GM18505 (cell line): ENCODE measurements around the gene TAS2R7.
"Not testable (repeated sequence)": the region's sequence is repeated elsewhere in the genome, so short reads cannot be mapped to it uniquely, and the experiment has no call there.

Experiments
- ATAC-seq: cut with Tn5 transposase; IDR thresholded peaks from one replicate; pipeline ENCODE4 v1.9.1; 2021; ENCODE audit not compliant: unreplicated experiment
- POLR2A ChIP-seq: IDR thresholded peaks from 4 replicates; pipeline ENCODE4 v1.6.1; 2011; ENCODE audit warnings: borderline replicate concordance; ENCODE audit not compliant: insufficient read depth, insufficient read length; ENCODE audit errors: extremely low read depth

The TAS2R7 gene

DNA sequence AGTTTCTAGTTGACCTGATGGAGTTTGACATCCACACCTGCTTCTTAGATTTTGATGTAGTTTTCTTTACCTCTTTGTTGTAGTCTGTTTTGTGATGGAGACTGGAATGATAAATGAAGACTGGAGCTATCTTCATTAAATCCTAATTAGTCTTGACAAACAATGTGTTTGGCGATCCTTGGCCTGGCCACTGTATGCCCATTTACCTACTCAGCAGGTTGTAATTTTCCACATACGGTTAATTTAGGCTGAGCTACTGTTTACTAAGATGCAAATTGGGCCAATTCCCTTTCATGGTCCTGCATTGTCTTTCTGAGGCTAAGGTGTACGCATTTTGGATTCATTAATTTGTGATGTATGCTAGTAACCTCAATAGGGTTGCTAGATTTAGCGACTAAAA is at the start of gene TAS2R7:
Gene TAS2R7, minus strand, starts transcription at position 41 of the 400 bp plus-strand sequence. CDS start 57 bp downstream, outside the sequence.
- TF ChIP-seq POLR2A = no peak
- no peak for ATAC-seq

- no peak for ATAC-seq
- TF ChIP-seq POLR2A = no peak
Measured at GRCh38 chr12:10851243-10851858, 48.9 kb upstream of the TAS2R7 start.

DNA sequence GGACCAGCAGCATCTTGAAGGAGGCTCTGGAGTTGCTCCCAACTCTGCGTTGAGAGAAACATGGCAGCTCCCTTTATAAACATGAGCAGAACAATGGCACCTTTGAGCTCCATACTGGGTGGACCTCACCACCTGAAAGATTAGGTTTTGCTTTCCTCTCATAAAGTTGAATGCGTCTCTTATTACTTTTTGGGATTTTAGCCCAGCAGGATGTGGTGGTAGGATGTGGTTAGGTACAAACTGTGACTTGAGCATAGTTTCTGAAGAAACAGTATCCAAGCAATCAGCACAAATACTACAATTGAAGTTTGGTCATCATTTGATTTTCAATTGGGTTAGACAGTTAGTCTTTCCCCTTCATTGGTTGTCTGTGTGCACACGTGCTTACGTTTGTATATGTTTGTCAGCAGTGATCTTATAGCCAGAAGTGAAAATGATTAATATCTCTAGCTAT is 47.0 kb upstream of the TAS2R7 start, which contains the start of gene PRR4:
Gene PRR4, minus strand, starts transcription at position 51 of the 454 bp plus-strand sequence. Its CDS starts 38 bp downstream, at position 13.
- no peak for TF ChIP-seq POLR2A

GRCh38 chr12:10847744-10848143 is 45.3 kb upstream of the TAS2R7 start:
- ATAC-seq = no peak
- no peak for TF ChIP-seq POLR2A

More for the DNA sequence above, 47.0 kb upstream of the TAS2R7 start, which contains the start of gene PRR4:
- ATAC-seq = no peak

DNA sequence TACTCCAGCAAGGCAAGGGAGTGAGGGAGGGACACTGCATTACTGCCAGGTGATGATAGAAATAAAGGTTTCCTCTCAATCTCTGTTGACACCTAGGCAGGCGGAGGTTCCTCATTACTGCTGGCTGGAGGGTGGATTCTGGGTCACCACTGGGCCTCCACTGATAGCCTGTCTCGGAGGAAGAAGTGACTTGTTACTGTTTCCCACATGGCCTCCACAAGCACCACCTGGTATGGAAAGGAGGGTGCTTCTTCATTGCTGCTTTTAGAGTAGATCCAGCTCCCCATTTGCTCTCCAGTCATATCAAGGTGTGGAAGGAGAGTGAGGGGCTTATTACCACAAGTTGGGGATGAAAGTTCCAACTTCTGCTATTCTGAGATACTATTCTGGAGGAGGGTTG is 40.4 kb upstream of the TAS2R7 start:
- ATAC-seq = no peak

GRCh38 chr12:10838461-10838860 is 36.0 kb upstream of the TAS2R7 start:
- ATAC-seq = no peak
- no peak for TF ChIP-seq POLR2A

More for the DNA sequence above, 40.4 kb upstream of the TAS2R7 start:
- no peak for TF ChIP-seq POLR2A

DNA sequence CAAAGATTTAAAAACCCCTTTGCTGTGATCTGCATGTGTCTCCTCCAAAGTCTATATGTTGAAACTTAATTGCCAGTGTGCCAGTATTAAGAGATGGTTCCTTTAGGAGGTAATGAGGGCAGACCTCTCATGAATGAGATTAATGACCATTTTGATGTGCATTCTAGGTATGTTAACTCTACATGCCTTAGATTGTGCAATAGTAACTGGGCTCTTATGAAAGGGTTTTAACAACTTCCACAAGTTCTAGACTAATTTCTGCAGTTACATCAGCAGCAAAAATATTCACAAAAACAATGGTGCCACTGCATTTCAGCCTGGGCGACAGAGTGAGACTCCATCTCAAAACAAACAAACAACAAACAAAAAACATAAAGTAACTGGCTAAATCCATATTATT is 27.6 kb upstream of the TAS2R7 start:
- no peak for TF ChIP-seq POLR2A
- no peak for ATAC-seq

DNA sequence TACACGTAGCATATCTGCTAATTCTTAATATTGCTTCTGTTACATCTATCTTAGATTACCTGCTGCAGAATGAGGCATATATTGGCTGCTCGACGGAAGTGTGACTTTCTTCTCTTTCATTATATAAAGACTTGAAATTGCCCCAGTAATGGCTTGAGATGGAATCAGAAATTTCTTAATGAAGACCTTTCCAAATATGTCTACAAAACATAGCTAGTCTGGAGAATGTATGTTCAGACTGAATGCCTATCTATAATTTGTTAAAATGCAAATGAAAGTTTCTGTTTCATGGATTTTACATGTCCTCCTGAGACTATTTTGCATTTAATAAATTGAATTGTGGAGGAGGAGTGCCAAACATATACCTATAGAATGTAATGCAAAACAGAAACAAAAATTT is 23.8 kb upstream of the TAS2R7 start, which contains the start of gene TAS2R10:
Gene TAS2R10, minus strand, starts transcription at position 101 of the 400 bp plus-strand sequence. Its CDS starts 89 bp downstream, at position 12.
- no peak for ATAC-seq
- TF ChIP-seq POLR2A = no peak

GRCh38 chr12:10824957-10825356 is 22.5 kb upstream of the TAS2R7 start:
- TF ChIP-seq POLR2A = no peak
- no peak for ATAC-seq

DNA sequence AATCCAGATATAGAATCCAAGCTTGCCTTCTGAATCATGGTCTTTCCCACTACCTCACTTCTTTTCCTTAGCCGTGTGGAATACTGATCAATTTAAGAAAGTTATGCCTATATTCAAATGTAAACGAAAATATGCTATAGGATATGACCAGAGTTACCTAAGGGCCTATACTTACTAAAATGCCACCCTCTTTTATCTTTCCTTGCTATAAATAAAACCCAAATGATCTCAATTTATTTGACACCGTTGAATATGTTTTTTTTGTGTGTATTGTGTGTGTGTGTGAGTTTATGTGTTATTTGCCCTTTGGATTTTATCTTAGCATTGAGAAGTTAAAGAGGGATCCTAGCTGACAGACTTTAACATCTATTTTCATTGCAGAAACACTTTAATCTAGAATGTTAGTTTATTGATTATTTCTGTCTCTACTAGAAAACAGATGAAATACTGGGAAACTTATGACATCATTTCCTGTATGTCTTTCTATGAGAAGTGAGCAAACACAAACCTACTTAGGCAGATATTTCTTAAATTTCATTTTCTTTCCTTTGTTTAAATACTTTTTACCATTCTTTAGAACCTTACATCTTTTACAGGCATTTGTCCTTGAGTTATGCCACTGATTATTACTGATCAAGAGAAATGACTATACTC is 9.6 kb upstream of the TAS2R7 start:
- ATAC-seq = no peak
- no peak for TF ChIP-seq POLR2A

DNA sequence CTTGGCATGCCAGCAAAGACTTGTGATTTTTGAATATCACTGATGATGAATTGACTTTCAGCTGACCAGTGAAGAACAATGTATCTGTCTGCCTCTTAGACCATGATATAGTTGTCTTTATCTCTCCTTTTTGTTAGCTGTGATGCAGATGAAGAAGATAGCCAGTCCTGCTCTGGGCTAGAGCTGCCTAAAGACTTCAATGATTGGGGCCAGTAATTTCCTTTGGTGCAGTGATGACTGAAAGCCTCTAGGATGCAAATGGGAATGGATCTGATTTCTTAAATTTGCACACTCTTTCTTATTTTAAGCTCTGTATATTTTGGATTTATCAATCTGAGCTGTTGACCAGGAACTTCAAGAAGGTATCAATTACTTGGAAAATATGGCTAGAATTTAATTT is 7.6 kb upstream of the TAS2R7 start, which contains the start of gene TAS2R9:
Gene TAS2R9, minus strand, starts transcription at position 101 of the 400 bp plus-strand sequence. Its CDS starts 93 bp downstream, at position 8.
- no peak for TF ChIP-seq POLR2A
- no peak for ATAC-seq

DNA sequence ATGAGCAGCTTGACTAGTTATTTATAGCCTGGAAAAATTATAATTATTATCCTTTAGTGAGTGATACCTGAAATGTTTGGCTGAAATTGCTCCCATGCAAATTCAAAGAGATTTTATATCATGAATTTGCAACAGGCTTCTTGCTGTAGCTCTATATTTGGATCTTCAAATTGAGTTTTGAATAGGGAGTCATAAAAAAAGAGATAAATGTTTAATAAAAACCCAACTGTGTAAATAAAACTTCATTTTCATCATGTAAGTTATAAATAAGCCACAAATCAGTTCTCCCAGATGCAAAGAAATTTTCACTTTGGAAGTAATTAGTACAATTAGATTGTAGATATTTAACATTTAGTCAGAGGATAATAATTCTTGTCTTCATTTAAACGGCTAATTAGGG is 4.8 kb upstream of the TAS2R7 start, which contains the start of gene TAS2R8:
Gene TAS2R8, minus strand, starts transcription at position 101 of the 400 bp plus-strand sequence. CDS start 306 bp downstream, outside the sequence.
- no peak for TF ChIP-seq POLR2A
- ATAC-seq = no peak

GRCh38 chr12:10801741-10802140 is 686 bp downstream of the TAS2R7 start:
- TF ChIP-seq POLR2A = no peak

GRCh38 chr12:10794222-10794621 is 8.2 kb downstream of the TAS2R7 start:
- no peak for TF ChIP-seq POLR2A
- ATAC-seq = no peak

More at GRCh38 chr12:10801741-10802140, 686 bp downstream of the TAS2R7 start:
- ATAC-seq = no peak

GRCh38 chr12:10791769-10792168 is 10.7 kb downstream of the TAS2R7 start:
- ATAC-seq = not testable (repeated sequence)
